Activated naive CD8-positive, alpha-beta T cell treated with anti-CD3 and anti-CD28 coated beads, Interleukin-2, amount 50 U/mL, for 16 hours (primary cell): ENCODE results near the gene SORCS1.

Experiments
- DNase-seq: peaks from one replicate; pipeline ENCODE4 v3.0.0-alpha.2; 2020; ENCODE audit warnings: low read depth, low spot score

The SORCS1 gene

DNA sequence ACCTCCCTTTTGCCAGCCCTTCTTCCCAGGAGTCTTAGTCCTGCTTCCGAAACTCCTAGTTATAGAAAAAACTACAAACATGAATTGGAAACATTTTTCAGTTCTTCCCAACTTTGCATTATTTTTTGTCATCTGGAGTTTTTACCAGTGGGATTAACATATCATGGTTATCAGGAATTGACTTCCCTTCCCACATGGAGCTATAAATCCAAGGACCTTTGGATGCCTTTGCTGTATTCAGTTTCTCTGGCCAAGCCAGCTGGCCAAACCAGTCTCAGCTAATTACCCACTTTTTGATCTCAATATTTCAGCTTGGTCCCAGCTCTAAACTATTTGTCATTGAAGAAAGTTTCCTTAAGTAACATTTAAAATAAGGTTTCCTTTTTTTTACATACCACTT is 570.6 kb downstream of the SORCS1 start:
- no peak for DNase-seq

DNA sequence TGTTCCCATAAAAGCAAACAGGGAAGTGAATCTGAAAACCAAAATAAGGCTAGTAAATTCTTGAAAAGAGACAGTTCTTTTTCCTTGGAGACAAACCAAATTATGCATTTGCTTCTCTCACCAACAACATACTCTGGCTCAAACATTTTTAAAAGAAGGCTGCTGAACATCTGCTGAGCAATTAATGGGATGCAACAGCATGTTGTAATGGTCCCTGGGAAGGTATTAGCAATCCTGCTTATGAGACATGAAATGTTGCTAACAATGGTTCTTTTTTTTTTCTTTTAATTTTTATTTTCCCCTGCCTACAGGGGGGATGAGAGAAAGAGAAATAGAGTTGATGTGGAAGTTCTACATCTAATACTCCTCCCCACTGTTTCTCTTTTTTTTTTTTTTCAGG is 572.1 kb downstream of the SORCS1 start:
- no peak for DNase-seq

DNA sequence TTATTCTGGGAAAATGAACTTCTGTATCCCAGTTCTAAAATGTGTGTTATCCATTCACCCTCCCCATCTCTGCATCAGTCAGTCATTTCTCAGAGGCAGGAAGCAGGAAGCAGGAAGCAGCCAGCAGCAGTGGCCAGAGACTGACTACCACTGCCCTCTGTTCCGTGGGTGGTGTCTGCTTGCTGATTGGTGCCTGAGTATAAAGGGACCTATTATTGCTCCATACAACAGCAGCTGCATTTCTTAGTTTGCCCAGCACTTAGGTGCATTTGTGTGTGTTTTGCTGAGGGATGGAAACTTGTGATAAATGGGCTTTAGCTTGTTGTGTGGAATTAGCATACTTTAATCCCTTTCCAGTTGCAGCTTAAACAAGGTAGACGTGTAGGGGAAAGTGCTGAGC is 582.2 kb downstream of the SORCS1 start:
- DNase-seq, result no peak

DNA sequence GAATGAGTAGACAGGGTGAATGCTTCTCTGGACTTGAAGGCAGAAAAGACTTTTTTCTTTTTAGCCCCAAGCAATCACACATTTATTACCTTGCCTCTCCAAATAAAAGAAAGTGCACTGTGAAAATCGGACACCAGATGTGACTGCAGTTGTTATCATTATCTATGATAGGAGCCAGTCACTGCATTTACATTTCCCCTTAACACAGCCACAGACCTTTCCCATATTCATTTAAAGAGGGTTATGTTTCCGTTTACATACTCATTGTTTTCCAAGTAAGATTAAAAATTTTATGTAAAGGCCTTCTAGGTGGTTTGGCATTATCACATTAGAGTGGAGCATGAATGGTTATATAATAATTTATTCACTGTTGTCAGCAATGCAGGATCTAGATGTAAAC is 586.8 kb downstream of the SORCS1 start:
- DNase-seq, result no peak

DNA sequence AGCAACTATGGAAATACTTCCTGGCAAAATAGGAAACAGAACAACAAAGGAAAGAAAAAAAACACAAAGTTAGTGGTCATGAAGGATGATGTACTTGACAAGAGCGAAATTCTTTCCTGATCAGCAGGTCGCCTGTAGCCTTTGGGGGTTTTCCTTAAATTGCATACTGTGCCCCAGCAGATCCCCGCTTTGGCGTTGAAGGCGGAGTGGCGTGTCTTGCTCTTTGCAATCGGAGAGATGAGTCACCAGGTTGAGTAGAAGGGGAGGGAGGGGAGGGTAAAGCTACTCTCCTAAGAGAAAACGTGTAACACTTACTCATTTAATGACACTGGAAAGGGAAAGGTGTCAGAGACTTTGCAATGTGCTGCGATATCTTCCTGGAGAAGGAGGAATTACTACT is 587.2 kb downstream of the SORCS1 start:
- DNase-seq, result no peak

DNA sequence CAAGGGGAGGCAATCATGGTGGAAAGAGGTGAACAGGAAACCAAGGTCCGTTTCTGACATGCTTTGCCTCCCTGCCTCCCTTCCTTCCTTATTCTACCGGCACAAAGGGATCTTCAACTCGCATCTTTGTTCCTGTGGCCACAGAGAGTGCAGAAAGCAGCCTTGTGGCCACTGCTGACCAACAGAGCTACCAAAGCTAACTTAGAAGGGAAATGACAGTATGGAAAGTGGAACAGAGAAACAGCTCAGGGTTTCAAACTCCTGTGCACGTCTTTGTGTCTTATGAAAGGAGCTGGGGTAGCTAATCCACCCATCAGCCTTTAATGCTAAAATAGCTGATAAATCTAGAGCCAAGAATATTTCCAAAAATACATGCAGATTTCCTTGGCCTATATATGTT is 588.0 kb downstream of the SORCS1 start:
- no peak for DNase-seq

DNA sequence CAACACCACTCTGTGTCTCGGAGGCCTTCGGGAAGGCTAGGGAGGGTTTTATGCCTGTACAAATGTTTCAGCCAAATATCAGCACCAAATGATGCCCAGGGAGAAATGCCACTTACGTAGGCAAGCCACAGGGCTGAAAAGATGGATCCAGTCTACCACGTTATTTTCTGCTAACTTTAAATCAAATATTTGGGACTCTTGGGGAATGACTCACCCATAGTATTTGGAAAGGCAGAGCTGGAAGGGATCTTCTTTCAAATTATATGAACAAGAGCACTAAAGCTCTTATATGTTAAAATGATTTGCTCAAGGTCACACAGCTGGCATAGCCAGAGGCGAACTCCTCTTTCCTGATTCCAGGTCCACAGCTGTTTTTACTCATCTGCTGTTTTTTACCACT is 591.4 kb downstream of the SORCS1 start:
- no peak for DNase-seq

DNA sequence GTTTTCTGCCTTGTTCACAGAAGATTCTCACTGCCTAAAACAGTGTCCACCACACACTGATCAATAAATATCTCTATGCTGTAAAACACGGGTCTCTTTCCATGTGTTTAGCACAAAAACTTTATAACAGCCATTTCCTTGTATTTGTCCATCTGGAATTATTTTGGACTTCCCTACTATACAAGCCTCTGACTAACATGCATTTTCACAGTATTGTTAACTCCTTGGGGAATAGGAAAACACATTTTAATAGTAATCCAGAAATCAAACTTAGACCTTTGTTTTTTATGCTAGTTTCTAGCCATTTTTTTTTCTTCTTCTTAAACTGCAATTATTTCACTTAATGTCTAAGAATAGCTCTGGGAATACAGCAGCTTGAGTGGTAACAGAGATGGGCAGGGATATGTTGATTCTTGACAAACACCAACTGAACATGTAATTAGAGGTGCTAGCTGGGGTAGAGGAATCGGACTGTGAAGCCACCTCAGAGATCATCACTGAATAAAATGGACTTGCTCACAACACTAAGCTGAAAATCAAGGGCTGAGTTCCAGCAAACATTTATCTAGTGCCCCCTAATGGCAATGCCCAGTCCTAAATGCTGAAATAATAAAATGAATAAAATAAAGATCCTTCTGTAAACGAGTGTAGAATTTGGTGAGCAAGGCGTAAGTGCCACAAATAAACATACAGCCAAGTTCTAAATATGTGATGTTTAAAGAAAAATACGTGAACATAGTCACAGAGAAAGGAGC is 593.1 kb downstream of the SORCS1 start:
- DNase-seq, result no peak

DNA sequence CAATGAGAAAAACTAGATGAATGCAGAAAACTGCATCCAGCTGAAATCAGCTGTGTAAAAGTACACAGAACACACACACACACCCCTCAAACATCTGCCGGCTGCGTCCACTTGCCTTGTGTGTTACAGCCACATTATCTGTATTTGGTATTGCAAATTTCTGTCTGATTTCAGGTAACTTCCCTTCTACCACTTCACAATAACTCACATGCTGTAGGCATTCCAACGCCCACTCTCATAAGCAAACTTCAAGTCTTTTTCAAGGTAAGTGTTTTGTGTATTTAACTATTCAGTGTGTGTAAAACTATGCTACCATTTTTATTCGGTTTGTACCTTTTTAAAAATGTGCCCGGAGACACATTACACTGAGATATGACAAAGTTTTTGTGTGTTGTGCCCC is 594.2 kb downstream of the SORCS1 start:
- DNase-seq, result no peak

DNA sequence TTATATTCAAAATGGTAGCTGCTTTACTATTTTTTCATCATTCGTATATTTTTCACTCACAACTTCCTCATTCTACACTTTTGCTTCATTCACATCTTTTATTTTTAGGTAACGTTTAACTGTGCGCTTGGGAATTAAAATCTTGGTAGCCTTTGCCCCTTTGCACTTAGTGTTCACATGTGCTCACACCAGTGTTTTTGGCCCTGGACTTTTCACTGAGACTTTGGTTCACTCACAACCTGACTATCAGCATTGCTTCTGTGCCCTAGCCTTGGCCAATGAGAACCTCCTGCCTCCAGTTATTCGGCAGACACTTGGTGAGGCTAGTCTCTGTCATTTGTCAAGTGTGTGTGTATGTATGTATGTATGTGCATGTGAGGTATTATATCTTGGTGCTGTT is 596.9 kb downstream of the SORCS1 start:
- no peak for DNase-seq

DNA sequence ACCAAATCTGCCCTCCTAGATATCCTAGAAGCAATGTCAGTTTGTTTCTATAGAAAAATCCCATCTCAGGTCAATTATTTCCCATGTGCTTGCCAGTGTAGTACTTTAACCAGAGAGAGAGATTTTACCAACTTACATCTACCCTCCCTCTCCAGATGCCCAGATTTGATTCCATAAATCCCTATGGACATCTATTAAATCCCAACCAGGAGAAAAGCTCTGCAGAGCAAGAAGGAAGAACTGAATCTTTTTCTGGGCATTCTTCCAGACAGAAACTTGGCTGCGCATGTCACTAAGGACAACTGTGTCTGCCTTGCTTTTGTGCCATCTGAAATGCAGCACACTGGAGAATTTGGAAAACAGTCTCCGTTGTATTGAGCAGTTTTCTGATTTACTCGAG is 597.6 kb downstream of the SORCS1 start:
- DNase-seq, result no peak

DNA sequence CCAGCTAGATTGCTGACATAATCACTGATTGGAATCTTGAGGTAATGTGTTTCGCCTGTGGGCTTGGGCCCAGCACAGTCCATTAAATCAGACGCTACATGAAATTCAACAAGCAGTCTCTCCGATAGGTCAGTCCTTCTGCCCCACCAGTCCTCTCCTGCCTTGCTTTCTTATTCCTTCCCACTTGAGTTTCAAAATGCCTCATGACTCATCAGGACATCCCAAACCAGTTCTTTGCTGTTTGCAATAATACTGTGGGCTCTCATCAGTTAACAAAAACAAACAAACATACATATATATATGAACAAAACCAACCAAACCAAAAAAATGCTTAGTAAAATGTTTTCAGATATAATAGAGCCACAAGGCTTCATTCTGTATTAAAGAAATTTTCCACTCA is 599.0 kb downstream of the SORCS1 start:
- DNase-seq, result no peak

DNA sequence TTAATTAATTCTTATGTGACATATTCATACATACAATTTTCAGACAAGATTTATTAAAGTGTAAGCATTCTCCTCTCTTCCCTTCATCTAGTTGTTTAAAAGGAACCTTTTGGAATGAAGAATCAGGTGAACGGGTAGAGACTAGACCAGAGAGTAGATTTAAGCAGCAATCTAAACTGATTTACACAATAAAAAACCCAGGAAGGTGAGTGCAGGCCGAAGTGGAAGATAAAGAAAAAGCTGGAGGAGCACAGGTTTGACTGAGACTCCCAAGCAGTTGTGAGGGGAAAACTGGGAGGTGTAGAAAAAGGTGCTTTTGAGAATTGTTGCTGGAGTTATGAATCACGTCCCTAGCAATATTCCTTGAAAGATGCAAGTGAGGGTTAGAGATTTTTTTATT is 601.1 kb downstream of the SORCS1 start:
- DNase-seq, result no peak

DNA sequence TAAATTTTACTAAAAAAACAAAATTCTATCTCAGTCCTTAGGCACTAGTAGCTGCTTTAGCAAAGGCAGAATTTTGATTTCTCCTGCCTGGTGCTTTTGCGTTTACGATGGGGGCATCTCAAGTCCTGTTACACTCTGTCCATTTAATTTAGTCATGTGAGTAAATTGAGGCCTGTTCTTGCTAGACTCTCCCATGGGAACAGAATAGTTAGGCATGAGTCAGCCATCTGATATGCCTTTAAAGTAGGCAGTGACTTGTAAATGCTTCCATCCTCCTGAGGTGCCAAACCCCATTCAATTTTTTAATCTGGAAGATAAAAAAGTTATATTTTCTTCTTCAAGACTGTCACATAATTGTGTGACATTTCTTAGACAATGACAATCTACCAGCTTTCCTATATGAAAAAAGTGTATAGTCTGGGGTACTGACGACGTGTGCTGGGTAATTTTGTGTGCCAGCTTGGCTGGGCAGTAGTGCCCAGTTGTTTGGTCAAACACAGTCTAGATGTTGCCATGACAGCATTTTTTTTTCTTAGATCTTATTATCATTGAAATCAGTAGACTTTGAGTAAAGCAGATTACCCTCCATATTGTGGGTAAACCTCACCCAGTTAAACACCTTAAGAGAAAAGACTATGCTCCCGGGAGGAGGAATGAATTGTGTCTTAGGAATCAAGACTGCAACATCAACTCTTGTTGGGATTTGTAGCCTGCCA is 603.4 kb downstream of the SORCS1 start:
- no peak for DNase-seq

DNA sequence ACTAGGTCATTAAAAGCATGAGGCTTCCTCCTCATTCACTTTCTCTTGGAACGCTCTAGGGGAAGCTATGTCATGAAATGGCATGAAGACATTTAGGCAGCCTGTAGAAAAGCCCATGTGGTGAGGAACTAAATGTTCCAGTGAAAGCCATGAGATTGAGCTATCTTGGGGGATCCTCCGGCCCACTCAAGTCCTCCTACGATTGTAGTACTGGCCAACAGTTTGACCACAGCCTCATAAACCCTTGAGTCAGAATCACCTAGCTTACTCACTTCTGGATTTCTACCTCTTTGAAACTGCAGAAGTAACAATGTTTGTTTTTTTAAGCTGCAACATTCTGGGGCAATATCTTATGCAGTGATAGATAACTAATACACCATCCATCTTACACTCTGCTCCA is 605.1 kb downstream of the SORCS1 start:
- no peak for DNase-seq

DNA sequence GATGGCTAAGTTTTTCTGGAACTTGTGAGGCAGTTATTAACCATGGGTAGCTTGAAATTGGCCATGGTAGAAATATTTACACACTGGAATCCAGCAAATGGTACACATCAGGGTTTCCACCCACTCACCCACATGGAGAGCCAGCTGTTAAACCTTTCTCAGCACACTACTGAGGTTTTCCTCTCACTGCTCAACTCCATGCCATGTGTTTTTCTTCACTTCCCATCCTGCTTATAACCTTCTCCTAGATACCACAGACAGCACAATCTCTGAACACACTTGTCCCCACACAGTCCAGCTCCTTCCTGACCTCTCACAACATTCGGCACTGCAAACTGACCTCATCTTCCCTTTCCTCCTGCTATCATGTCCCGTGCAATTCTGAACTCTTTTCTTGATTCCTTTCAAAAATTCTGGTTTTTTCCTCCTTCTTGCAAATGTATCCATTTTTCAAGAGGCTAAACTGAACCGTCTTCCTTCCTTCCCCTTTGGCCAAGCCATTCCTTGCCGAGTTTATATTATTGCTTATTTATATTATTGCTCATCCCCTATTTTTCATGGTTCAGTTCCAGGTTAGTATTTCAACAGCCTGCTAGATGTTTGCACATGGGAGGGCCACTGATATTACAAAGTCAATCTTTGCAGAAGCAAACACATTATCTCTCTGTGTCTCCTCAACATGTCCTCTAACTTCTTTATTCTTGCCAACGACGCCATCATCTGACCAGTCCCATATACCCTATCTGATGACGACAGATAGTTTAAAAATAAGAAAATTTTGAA is 606.4 kb downstream of the SORCS1 start:
- no peak for DNase-seq

DNA sequence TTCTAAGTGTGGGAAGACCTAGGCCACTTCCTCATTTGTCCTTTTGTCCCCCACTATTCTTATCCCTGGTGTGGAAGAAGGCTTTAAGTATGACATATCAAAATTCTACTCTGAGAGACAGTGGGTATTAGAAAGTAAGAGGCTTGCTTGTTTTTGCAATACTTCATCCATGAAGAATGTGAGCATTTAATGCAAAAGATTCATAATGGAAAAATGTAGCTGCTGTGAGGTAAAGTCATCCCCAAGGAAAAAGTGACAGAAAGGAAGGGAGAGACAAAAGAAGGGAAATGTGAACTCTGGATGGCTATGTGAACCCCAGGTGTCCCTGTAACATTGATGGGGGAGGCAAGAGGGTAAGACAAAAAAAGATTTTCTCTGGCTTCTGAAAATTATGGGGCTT is 607.5 kb downstream of the SORCS1 start:
- DNase-seq, result no peak

DNA sequence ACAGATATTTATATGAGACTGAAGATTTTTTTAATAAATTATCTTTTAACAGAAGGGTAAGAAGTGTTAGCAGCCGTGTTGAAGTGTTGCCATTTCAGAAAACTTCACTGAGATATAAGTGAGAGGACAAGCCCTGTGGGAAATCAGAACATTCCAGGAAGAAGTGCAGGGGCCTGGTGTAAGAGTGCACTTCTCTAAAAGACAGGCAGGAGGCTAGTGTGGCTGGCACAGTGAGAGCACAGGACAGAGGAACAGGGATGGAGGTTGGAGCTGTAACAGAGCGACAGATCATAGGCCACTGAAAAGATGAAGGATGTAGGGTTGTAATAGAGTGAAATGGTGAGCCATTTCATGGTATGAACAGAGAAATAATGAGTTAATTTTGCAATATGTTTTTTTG is 608.9 kb downstream of the SORCS1 start:
- no peak for DNase-seq

DNA sequence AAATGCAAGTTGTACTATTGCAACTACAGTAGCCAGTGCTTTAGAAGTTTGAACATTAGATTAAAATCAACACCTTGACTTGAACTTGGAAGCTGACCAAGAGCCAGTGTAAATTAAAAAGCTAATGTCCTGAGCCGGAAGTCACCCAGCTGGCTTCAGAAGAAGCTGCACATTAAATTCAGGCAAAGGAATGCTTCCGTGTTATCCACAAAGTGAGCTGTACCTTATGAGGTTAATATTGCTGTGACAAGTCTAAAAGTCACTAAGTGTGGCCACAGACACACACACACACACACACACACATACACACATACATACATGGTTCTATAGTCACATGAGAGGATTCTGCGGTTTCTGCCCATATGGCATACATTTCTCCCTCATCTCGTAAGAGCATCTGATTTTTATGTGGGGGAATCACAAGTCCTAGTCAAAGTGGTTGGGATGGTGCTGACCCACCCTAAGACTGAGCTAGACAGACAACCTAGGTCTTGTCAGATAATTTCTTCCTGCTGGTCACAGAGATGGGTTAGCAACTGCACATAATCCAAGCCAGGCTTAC is 612.9 kb downstream of the SORCS1 start:
- DNase-seq, result no peak

DNA sequence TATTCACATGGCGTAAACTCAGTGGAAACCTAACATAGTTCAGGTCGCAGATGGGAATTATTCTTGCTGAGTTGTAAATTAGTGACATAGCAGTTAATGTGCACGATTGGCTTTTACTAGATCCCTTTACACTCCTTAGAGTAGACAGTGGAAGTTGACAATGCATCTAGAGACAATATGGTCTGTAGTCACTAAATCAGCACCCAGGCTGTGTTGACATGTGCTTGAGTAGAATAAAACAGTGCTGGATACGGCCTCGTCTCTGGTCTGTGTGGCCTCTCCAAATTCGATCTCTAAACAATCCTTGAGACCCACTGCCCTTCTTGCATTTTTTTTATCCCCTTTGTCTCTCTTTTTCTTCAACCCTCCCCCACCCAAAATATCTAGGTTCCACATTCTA is 615.7 kb downstream of the SORCS1 start:
- DNase-seq, result no peak

DNA sequence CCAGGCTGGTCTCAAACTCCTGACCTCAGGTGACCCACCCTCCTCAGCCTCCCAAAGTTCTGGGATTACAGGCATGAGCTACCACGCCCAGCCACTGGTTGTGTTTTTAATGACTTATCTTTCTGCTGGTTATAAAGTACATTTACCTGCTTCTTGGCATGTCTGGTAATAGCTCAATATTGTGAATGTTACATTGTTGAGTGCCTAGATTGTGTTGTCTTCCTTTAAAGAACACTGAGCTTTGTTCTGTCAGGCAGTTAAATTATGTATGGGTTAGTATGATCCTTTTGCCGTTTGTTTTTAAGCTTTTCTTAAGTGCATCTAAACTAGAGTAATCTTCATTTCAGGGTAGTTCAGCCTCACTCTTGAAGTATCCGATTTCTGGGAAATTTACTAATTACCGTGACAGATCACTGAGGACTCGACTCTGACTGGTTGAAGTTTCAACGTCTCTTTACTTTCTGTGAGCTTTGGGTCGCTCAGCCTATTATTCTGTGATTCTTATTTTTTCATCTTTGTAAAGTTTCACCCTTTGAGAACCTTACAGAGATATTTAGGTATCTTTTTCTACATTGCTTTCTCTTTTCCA is 617.4 kb downstream of the SORCS1 start:
- DNase-seq, result no peak

DNA sequence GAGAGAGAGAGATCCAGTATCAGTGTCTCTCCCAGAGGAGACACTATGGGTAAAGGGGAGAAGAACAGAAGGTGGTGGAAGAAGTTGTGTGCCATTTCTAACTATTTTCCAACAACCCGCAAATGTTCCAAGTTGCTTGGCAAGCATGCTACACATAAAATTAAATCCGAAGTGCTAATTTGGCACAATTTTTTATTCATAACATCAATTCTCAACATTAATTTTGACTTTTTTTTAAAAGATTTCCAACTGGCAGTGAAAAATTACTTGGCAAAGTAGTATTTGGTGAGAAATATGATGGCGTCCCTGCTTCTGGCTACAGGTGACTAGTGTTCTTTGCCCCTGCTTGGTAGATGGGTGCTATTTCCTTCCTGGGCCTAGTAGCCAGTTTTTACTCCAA is 622.0 kb downstream of the SORCS1 start:
- DNase-seq, result no peak
